ENCODE measurements around the gene ATIC. TPM values are rescaled to one million over a fixed set of nuclear protein-coding genes. Genes with fewer than 3 reads are reported as not detected.

Gene ATIC
- total RNA-seq, 1 experiment from 2014 or later, result 285 TPM

GRCh38 chr2:215392164-215392563 is 80.3 kb downstream of the ATIC start:
- no peak for DNase-seq (ENCODE audit: low spot score)
- ChIA-PET POLR2A (interaction anchor here (0.6 kb wide), 1 partner anchor 529 kb away, joined by 5 read pairs; no protein-coding TSS in a partner anchor), CTCF (no interaction called here)
- peaks cover 20% of the 10 kb centered on the region for H3K4me1 Mint-ChIP-seq
- no peaks in the 10 kb centered on the region for H3K27me3 Mint-ChIP-seq (ENCODE audit: low read depth)
- no peak for TF ChIP-seq SP1 (CRISPR knock-in tag; conservative IDR thresholded peaks at IDR 0.05)
- no peak for TF ChIP-seq RORB (CRISPR knock-in tag; IDR thresholded peaks at IDR 0.05)
- no peak for TF ChIP-seq TP53 (CRISPR knock-in tag; IDR thresholded peaks at IDR 0.05)
- no peak for TF ChIP-seq ATF3 (CRISPR knock-in tag; conservative IDR thresholded peaks at IDR 0.05)
- TF ChIP-seq USF2 (CRISPR knock-in tag; IDR thresholded peaks at IDR 0.05), result no peak
- TF ChIP-seq PRRX2 (CRISPR knock-in tag; IDR thresholded peaks at IDR 0.05), result no peak
- TF ChIP-seq SMAD3 (CRISPR knock-in tag; IDR thresholded peaks at IDR 0.05; ENCODE audit: borderline replicate concordance), result no peak
- TF ChIP-seq NR3C1 (CRISPR knock-in tag; conservative IDR thresholded peaks at IDR 0.05; ENCODE audit: low read depth), result no peak
- TF ChIP-seq ZNF281 (CRISPR knock-in tag; IDR thresholded peaks at IDR 0.05), result no peak
- TF ChIP-seq CREM (CRISPR knock-in tag; IDR thresholded peaks at IDR 0.05), result no peak
- TF ChIP-seq ZSCAN18 (CRISPR knock-in tag; IDR thresholded peaks at IDR 0.05), result no peak
- no peak for TF ChIP-seq ZNF425 (CRISPR knock-in tag; conservative IDR thresholded peaks at IDR 0.05)
- no peak for TF ChIP-seq FOXP4 (CRISPR knock-in tag; IDR thresholded peaks at IDR 0.05)
- H3K9me3 Mint-ChIP-seq, result no peaks in the 10 kb centered on the region; the same call in 1 of the 2 replicates
- peaks cover 59% of the 10 kb centered on the region for H3K36me3 Mint-ChIP-seq
- ATAC-seq, result no peak
- H3K27ac Mint-ChIP-seq, result no peak overlapping the region
- H3K4me3 Mint-ChIP-seq, result no peak overlapping the region

GRCh38 chr2:215392687-215393270 is 80.9 kb downstream of the ATIC start:
- H3K27ac Mint-ChIP-seq, result no peak overlapping the region
- no peaks in the 10 kb centered on the region; the same call in 1 of the 2 replicates for H3K9me3 Mint-ChIP-seq
- peaks cover 22% of the 10 kb centered on the region for H3K4me1 Mint-ChIP-seq
- no peaks in the 10 kb centered on the region for H3K27me3 Mint-ChIP-seq (ENCODE audit: low read depth)
- ChIA-PET POLR2A (no interaction called here), CTCF (no interaction called here)
- peaks cover 60% of the 10 kb centered on the region for H3K36me3 Mint-ChIP-seq
- no peak for DNase-seq (ENCODE audit: low spot score)
- no peak for ATAC-seq
- H3K4me3 Mint-ChIP-seq, result no peak overlapping the region
- TF ChIP-seq CTCF (IDR thresholded peaks at IDR 0.05) (no peak), ZNF532 (CRISPR knock-in tag; IDR thresholded peaks at IDR 0.05; ENCODE audit: borderline replicate concordance) (no peak), GABPB1 (CRISPR knock-in tag; IDR thresholded peaks at IDR 0.05) (no peak), MYBL2 (CRISPR knock-in tag; IDR thresholded peaks at IDR 0.05) (no peak), JAZF1 (CRISPR knock-in tag; IDR thresholded peaks at IDR 0.05) (no peak), NR3C1 (CRISPR knock-in tag; conservative IDR thresholded peaks at IDR 0.05; ENCODE audit: low read depth) (no peak), ATF1 (CRISPR knock-in tag; IDR thresholded peaks at IDR 0.05) (no peak)
